ENCODE data around the gene FAM98A. TPM values are rescaled to one million over a fixed set of nuclear protein-coding genes. Genes with fewer than 3 reads are reported as not detected.

The FAM98A gene
- polyA plus RNA-seq, 3 donors = 1.9 to 9.6 (median 7.1) TPM

DNA sequence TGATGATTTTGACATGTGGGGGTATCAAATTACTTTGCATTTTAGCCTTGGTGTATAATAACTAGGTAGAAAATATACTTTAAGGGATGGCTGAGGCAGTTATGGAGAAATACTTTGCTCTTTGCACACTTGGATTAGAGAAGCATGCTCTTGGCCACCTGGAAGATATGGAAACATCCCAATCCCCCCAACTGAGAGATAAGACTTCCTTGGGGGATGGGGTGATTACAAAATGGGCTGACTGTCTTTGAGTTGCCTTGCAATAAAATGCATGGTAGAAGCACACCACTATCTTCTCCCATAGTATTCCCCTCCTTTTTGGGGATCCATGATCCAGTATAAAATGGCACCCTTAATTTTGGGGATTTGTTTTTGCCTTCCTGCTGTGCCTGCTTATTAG lies 15.1 kb upstream of the FAM98A start:
- H3K36me3 ChIP-seq (replicated peaks in 1 of 2; ENCODE audit: control insufficient read depth in 1 of 2, insufficient read depth in 2 of 2, low read length in 2 of 2) = no peaks in the 10 kb centered on the region
- H3K4me1 Mint-ChIP-seq = no peaks in the 10 kb centered on the region
- H3K9ac ChIP-seq (ENCODE audit: insufficient read depth, low read length, poor library complexity, severe bottlenecking) = no peak overlapping the region
- no peaks in the 10 kb centered on the region for H3K79me2 ChIP-seq (ENCODE audit: insufficient read depth, low read length)
- intact Hi-C loops (cut with micrococcal nuclease) = no loop called here
- no peaks in the 10 kb centered on the region for H3K36me3 Mint-ChIP-seq
- H3K27ac ChIP-seq (ENCODE audit: low read depth in 1 of 2, low read length in 2 of 2) = no peak overlapping the region
- H3K4me1 ChIP-seq (ENCODE audit: control insufficient read depth in 1 of 2, insufficient read depth in 2 of 2, low read length in 2 of 2) = no peaks in the 10 kb centered on the region
- H2AFZ ChIP-seq (ENCODE audit: insufficient read depth, low read depth, low read length, poor library complexity, severe bottlenecking) = no peak overlapping the region
- TF ChIP-seq, protein P1, sequence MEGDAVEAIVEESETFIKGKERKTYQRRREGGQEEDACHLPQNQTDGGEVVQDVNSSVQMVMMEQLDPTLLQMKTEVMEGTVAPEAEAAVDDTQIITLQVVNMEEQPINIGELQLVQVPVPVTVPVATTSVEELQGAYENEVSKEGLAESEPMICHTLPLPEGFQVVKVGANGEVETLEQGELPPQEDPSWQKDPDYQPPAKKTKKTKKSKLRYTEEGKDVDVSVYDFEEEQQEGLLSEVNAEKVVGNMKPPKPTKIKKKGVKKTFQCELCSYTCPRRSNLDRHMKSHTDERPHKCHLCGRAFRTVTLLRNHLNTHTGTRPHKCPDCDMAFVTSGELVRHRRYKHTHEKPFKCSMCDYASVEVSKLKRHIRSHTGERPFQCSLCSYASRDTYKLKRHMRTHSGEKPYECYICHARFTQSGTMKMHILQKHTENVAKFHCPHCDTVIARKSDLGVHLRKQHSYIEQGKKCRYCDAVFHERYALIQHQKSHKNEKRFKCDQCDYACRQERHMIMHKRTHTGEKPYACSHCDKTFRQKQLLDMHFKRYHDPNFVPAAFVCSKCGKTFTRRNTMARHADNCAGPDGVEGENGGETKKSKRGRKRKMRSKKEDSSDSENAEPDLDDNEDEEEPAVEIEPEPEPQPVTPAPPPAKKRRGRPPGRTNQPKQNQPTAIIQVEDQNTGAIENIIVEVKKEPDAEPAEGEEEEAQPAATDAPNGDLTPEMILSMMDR (IDR thresholded peaks at IDR 0.05) = no peak
- H3K9me3 ChIP-seq (replicated peaks in 1 of 2; ENCODE audit: control insufficient read depth in 1 of 2, insufficient read depth in 1 of 2, low read length in 2 of 2) = peaks cover 12 to 20% of the 10 kb centered on the region in 2 donors
- no peak overlapping the region for H3K27ac Mint-ChIP-seq
- no peak for DNase-seq
- no peak overlapping the region for H3K4me2 ChIP-seq (replicated peaks; ENCODE audit: extremely low read depth, low read length, poor library complexity, severe bottlenecking)
- no peaks in the 10 kb centered on the region for H4K20me1 ChIP-seq (ENCODE audit: insufficient read depth, low read length)
- no peaks in the 10 kb centered on the region for H3K27me3 Mint-ChIP-seq (ENCODE audit: low read depth in 3 of 3)
- no peak overlapping the region for H3K4me3 Mint-ChIP-seq
- H3K27me3 ChIP-seq (ENCODE audit: control insufficient read depth in 2 of 2, insufficient read depth in 2 of 2, low read length in 2 of 2) = no peaks in the 10 kb centered on the region
- H3K9me3 Mint-ChIP-seq = peaks cover 13 to 42% (median 32%) of the 10 kb centered on the region in 7 donors
- no peak overlapping the region for H3K4me3 ChIP-seq (replicated peaks in 1 of 3; ENCODE audit: low read depth in 2 of 3, low read length in 3 of 3)

DNA sequence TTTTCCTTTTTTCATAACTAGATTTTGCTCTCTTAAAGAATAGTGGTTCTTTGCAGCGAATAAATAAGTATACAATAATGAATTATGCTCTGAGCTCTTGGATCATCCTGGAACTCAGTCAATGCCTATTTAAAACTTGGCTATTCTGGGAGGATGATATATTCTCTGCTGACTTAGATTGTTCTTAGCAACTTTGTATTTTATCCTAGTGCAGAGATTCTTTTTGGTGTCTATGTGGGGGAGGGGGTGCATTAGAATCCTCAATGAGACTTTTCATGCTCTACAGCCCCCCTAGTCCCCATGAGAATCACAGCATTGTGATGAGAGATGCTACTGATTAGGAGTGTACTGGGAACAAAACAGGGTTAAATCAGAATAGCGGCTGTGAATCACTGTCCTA lies 8.8 kb upstream of the FAM98A start:
- Mint-ChIP-seq H3K27me3 (ENCODE audit: low read depth in 3 of 3) (peaks cover 0 to 4% (median 0%) of the 10 kb centered on the region in 3 donors), H3K4me1 (no peaks in the 10 kb centered on the region), H3K9me3 (peaks cover 7 to 18% (median 13%) of the 10 kb centered on the region in 7 donors), H3K27ac (no peak overlapping the region), H3K4me3 (no peak overlapping the region), H3K36me3 (no peaks in the 10 kb centered on the region)
- Histone ChIP-seq H3K4me1 (ENCODE audit: control insufficient read depth in 1 of 2, insufficient read depth in 2 of 2, low read length in 2 of 2) (no peaks in the 10 kb centered on the region), H4K20me1 (ENCODE audit: insufficient read depth, low read length) (no peaks in the 10 kb centered on the region), H2AFZ (ENCODE audit: insufficient read depth, low read depth, low read length, poor library complexity, severe bottlenecking) (no peak overlapping the region), H3K4me3 (replicated peaks in 1 of 3; ENCODE audit: low read depth in 2 of 3, low read length in 3 of 3) (no peak overlapping the region), H3K36me3 (replicated peaks in 1 of 2; ENCODE audit: control insufficient read depth in 1 of 2, insufficient read depth in 2 of 2, low read length in 2 of 2) (no peaks in the 10 kb centered on the region), H3K27me3 (ENCODE audit: control insufficient read depth in 2 of 2, insufficient read depth in 2 of 2, low read length in 2 of 2) (no peaks in the 10 kb centered on the region), H3K9ac (ENCODE audit: insufficient read depth, low read length, poor library complexity, severe bottlenecking) (no peak overlapping the region), H3K79me2 (ENCODE audit: insufficient read depth, low read length) (no peaks in the 10 kb centered on the region), H3K27ac (ENCODE audit: low read depth in 1 of 2, low read length in 2 of 2) (no peak overlapping the region), H3K4me2 (replicated peaks; ENCODE audit: extremely low read depth, low read length, poor library complexity, severe bottlenecking) (no peak overlapping the region), H3K9me3 (replicated peaks in 1 of 2; ENCODE audit: control insufficient read depth in 1 of 2, insufficient read depth in 1 of 2, low read length in 2 of 2) (peaks cover 0 to 15% of the 10 kb centered on the region in 2 donors)
- no CpG with 5 or more reads among the region's 2 CpGs for WGBS (ENCODE audit: insufficient coverage)
- intact Hi-C loops (cut with micrococcal nuclease) = no loop called here
- DNase-seq = no peak
- TF ChIP-seq, protein P1 (IDR thresholded peaks at IDR 0.05) = no peak
